Smooth muscle cell of the brain vasculature (primary cell): Measurements from ENCODE around the gene NOP14.
A peak's percentile ranks its signal among the peaks of the same experiment; 100 is the strongest.
"Not testable (repeated sequence)": the region's sequence is repeated elsewhere in the genome, so short reads cannot be mapped to it uniquely, and the experiment has no call there.

Experiments
- DNase-seq: peaks from one replicate; pipeline ENCODE4 v3.0.0-alpha.2; 2012; ENCODE audit warnings: low read depth, low spot score

Gene NOP14

DNA sequence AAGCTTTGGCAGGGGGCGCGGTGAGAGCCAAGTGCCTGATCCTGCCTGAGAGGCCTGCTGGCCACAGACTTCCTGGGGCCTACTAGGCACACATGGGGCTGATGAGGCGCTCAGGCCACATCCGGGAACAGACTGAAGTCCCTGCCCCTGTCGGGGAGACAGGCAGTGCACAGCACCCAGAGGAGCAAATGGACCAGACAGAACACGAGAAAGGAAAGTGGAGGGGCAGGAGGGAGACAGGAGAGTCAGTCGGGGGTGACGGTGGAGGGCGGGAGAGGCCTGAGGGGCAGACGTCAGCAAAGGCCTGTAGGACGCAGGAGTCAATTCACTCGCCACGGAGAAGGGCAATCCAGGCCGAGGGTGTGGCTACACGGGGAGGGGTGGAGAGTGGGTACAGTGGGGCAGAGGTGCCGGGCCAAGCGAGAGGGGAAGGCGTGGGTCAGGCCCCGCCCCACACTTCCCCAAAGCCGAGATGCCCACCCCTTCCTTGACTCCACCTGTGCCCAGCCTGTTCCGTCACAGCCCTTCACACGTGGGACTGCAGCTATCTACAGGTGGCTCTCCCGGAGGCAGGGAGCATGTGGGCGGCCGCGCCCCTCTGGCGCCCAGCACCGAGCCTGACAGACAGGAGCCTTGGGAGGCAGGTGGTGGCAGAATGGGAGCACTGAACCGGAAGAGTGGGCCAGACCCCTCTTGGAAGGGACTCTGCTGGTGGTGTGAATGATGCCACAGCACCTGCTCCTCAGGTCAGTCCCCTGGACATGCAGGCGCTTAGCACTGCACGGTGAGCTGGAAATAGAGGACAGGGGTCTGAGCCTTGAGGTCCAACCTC is 20.5 kb downstream of the NOP14 start:
- no peak for DNase-seq

DNA sequence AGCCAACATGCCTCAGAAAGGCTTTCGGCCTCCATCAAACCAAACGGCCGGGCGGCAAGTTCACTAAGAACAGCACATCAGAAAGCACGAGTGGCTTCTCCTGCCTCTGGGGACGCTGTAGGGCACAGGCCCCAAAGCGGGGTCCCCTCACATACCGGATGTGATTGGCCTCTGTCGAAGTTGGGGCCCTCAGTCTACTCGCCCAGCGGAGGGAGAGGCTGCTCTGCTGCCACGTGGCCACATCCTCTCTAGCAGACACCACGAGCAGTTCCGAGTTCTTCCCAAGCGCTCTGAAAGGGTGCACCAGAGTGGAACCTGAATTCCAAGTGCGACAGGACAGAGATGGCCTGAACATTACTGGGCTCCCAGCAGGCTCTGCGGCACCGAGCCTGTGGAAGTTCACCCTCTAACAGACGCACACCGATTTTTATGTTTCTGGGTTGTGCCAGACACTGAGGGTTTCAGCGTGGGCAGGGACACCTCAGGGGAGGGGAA is 21.1 kb downstream of the NOP14 start:
- DNase-seq: no peak

DNA sequence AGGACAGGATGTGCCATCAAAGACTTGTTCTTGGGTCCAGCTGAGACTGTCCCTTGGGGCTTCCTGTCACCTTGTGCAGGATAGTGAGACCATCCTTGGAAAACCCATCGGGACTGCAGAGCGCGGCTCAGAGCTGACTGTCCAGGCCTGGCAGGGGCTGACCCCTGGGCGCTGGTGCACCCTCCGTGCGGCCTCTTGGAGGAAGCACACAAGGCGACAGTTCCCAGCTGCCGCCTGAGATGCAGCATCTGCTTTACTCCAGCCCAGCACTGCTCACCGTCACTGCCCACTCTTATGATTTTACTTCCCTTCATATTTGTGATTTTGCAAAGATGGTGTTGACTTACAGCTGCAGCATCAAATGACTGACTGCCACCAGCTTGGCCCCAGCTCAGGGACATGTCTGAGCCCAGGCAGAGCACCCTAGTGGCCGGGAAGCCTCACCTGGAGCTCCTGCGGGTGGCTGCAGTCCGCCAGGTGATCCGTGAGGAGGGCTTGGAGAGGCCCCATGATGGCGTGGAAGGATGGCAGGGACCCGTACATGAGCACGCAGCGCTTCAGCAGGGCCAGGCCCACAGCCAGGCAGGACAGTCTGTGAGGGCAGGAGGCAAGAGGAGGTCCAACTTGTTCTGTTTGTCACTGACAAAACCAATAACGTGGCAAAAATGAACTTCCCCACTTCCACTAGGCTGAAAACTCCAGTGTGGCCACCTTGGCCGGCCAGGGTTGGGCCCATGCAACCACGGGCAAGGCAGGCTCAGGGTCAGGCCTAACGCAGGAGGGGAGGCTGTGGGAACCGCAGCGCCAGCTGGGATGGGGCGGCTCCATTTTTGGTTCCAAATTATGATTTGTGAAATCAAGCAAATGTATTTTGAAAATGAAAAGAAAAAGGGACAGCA is 21.8 kb downstream of the NOP14 start:
- DNase-seq: no peak

DNA sequence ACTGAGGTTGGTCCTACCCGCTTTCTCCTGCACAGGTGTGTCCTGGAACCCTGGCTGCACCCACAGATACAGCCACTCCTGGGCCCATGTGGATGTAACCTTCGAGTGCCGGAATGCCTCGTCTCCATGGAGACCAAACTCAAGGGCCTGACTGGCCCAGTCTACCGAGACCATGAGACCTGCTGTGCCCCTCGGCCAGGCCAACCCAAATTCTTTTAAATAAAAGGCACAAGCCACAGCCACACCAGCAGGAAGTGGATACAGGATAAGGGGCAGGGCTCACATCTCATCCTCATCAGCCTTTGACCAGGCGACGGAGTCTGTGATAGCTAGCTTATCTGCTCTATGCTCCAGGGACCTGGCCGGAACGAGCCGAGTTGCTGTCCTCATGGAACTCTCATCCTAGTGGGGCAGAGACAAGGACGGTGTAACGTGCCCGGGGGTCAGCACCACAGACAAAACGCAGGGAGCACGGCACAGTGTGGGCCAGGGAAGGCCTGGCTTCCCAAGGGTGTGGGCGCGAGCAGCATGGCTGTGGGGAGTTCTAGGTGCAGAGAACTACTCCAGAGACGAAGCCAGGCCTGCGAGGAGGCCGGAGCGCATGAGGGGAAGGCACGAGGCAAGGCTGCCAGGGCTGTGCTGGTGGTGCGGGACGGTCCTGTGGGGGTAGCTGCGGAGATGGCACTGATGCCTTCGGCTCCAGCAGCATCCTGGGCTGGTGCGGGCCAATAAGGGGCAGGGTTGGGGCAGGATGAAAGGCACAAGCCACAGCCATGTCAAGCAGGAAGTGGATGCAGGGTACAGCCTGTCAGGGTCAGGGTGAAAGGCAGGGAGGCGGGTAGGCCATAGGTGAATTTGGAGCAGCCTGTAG is 22.7 kb downstream of the NOP14 start:
- DNase-seq: no peak

DNA sequence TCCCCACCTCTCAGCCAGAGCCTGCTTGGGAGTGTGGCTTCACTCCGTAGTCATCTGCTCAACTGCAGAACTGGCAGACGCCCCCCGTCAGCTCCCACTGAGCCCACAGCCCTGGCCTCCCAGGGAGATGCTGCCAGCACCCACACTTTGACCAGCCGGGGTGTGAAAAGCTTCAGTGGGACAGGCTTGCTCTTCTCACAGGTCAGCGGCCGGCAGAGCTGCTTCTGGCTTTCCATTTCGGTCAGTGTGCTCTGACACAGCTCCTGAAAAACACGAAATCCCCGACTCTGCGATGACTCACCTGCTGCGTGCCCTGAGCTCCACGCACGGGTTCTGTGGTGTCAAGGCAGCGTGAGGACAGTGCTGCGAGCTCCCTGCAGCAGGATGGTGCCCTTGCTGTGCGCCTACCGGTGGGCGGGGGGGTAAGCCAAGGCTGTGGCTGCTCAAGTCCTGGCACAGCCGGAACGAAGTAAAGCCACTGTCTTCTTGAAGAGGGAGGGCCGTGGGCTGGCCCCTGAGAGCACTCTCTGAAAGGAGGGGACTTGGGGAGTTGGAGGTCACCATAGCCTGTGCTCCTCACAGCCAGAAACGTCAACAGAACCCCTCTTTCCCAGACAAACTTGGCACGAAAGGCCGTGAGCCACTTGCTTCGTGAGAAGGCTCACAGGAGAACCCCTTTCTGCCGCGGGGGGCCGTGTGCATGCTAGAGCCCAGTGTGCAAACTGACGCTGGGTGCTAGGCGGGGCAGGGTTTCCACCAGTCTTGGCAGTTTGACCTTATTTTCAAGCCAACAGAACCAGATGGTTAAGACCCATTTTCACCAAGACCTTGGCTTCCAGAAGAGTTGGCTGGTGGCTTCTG is 23.6 kb downstream of the NOP14 start:
- DNase-seq: no peak

DNA sequence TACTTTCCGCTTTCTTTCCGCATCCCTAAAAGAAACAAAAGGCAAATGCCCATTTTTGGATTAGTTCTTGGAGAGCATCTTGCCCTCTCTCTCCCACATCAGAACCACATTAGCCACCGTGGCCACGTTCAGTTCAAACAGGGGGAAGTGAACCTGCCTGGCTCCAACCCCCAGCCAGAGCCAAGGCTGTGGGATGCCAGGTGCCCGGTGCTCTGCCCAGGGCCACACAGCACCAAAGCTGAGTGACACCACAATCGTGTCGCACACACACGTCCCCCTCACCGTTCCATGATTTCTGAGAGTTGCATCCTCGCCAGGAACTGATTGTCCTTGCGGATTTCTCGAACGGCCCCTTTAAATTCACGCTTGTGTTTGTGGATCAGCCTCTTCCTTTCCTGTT is 24.3 kb downstream of the NOP14 start:
- no peak for DNase-seq

DNA sequence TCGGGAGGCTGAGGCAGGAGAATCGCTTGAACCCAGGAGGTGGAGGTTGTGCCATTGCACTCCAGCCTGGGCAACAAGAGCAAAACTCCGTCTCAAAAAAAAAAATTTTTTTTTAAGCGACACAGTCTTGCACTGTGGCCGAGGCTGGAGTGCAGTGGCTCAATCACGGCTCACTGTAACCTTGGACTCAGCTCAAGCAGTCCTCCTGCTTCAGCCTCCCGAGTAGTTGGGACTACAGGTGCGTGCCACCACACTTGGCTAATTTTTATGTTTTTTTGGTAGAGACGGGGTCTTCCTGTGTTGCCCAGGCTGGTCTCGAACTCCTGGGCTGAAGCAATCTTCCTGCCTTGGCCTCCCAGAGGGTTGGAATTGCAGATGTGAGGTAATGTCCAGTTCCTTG is 24.8 kb downstream of the NOP14 start:
- DNase-seq: not testable (repeated sequence)

DNA sequence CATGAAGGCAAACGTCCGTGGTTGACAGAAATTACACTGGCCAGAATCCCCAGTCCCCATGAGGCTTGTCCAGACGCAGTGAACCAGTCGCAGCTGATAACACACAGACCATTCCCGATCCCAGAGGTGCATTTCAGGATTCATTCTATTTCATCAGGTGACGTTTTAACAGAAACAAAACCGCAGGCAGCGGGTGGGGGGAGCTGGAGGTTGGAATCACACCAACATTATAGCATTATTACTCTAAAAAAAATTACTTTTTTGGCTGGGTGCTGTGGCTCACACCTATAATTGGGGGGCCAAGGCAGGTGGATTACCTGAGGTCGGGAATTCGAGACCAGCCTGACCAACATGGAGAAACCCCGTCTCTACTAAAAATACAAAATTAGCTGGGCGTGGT is 25.2 kb downstream of the NOP14 start:
- no peak for DNase-seq

DNA sequence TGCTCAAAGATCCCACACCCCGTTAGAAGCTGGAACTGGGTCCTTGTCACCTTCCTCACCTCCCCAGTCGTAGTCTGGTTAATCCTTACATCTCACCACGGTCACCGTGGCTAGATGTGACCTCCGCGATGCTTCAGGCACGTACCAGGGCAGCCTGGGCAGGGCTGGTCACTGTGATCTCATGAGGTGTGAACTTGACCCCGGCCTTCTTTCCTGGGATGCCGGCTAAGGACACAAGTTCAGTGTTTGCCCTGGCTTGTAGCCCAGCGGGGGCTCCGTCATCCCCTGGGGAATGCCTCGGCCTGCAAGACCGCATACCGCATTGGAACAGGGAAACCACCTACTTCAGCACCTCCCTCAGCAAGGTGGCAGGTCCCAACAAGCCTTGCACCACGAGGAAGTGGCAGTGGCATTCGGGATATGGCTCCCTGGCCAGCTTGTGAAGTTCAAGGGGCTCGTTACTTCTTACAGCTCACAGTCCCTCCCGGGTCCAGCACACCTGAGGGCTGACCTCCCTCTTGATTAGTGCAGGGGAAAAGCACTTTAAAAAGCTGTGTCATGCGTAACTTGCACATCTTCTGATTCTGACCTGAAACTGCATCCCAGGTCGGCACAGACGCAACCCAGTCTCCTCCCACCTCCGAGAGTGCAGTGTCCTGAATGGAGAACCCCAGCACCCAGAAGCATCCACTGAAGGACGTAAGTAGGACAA is 25.9 kb downstream of the NOP14 start:
- DNase-seq: no peak

DNA sequence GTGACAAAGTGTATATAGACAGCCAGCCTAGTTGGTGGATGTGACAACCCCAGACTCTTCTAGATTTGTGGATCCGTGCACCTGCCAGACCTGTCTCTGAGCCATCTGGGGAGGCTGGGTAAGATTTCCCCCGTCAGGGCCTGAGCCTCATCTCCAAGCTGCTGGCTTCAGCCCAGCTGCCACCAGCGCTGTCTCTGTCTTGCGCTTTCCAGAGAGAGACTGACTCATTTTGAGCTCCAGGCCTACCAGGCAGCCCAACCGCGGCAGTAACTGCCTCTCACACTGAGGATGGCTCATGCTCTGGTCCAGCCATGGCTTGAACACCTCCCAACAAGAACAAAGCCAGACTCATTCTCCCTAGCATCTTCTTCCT is 26.4 kb downstream of the NOP14 start:
- no peak for DNase-seq

DNA sequence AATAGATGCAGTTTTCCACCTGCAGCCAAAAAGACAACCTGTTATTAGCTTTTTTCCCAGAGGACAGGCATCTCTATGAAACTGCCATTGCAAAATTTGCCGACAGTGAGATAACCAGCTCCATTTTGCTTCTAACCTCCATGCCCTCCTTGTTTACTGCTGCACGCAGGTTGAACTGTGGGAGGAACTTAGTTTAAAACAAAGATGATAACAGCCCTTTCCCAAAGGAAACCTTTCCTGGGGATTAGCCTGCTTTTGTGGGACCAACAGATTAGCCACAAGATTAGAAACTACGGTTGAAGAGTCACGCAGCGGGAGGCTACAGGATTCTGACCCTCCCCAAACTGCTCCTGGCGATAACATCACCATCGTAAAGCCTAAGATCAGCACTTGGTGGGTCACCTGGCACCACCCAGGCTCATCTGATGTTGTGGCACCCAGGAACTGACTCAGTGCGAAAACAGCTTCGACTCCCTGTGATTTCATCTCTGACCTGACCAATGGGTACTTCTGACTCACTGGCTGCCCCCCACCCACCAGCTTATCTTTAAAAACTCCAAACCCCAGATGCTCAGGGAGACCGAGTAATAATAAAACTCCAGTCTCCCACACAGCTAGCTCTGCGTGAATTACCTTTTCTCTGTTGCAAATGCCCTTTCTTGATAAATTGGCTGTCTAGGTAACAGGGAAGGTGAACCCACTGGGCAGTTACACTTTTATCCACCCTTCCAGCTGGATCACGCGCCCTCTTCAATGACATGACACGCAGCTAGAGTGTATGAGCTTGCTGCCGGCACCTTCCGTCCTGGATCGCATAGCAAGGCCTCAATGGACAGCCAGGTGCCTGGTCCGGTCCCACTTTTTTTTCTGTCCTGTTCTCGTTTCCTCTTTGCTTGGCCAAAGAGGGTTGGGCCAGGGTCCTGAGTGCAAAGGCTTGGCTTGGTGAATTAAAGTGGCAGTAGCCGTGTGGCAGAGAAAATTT is 27.2 kb downstream of the NOP14 start:
- no peak for DNase-seq

DNA sequence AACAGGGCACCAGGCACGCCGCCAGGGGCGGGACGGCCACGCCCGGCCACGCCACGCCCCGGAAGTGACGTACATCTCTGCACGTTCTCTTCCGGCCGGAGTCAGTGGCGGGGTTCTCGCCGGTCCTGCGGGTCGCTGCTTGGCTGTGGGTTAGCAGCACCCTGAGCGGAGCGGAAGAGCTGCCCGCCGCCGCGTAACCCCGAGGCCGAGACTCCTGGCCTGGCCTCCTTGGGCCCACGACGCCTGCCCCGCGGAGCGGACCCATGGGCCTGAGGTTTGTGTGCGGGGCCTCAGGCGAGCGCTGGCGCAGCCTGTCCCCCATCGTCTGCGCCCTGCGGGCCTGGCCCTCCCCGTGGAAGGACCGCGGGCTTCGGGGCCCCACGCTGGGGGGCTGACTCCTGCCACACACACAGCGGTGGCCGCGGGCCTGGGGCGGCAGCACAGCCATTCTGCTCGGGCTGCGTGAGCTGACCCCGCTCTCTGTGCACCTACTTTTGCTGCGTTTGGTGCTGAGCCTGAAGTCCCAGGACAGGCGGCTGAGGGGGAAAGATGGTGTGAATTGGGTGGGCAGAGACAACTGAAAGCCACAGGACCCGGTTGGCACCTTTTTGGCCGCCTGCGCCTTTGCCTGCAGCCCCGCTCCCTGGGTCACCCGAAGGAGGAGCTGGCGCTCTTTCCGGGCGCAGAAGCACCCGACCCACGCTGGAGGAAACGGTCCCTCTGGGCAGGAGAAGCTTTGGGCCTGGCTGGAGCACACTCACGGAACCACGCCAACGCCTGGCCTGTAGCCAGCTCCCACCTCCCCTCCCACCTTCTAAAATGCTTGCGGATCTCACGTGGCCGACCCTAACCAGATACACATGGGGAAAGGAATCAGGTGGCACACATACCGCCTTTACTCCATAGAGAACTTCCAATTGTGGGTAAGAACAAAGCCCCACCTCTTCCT is 28.1 kb downstream of the NOP14 start:
- DNase-seq: peak; percentile 65

DNA sequence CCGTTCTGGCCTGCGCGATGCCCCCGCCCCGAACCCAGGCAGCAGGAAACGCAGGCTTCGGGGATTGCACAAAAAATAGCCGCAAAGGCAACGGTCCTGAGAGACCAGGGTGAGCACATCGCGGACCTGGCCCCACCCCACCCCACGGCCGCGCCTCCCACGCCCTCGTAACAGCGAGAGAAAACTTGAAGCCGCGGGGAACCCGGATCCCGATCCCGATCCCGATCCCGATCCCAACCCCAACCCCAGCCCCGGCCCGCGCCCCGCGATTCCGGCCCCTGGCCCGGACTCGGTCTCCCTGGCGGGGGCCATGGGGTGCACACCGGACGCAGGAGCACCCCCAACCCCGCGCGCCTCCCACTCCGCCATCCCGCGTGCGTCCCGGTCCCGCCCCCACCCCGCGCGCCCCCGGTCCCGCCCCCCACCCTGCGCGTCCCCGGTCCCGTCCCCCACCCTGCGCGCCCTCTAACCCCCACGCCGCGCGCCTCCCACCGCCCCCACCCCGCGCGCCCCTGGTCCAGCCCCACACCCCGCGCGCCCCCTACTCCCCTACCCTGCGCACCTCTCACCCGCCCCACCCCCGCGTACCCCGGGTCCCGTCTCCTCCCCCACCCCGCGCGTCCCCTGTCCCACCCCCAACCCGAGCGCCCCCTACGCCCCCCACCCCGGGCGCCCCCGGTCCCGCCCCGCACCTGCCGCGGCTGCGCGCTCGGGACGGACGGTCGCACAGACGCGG is 29.0 kb downstream of the NOP14 start:
- DNase-seq: no peak

DNA sequence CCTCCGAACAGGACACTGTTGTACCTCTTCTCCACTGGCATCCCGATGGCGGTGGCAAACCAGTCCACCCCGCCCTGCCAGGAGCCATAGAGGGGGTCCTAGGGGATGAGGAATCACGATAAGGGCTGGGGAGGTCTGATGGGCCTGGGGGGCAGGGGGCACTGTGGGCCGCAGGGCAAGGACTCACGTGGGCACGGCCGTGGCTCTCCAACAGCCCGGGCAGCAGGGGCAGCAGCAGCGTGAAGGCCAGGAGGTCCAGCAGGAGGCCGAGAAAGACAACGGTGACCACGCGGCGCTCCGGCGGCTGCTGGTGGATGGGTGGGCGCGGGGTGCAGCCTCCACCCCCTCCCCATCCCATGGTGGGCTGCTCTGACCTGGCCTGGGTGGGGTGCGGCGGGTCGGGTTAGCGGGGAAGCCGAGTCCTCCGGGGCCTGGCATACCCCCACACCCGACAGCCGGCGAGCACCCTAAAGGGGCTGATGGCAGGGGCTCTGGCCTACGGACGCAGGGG is 29.6 kb downstream of the NOP14 start:
- DNase-seq: no peak

DNA sequence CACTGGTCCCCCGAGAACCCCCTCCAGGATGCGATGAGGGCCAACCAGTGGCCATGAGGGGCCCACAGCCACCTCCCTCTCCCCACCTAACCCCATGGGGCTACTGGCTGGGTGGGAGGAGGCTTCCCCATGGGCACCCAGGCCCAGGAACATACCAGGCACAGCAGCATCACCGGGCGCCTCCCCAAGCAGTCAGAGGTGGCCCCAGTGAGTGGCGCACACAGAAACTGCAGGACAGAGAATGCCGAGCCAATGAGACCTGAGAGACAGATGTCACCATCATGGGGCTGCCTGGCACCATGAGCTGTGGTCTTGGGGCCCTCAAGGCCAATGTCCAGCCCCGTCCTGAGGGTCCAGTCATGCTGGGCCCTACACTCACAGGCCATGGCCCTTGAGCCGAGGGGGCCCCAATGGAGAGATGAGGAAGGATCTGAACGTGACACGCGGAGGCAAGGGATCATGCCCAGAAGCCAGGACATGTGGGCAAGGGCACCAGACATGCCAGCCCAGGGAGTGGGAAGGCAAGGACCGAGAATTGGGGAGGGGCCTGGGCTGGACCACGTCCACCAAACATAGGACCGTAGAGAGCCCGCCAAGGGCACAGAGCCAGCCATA is 30.1 kb downstream of the NOP14 start:
- no peak for DNase-seq

DNA sequence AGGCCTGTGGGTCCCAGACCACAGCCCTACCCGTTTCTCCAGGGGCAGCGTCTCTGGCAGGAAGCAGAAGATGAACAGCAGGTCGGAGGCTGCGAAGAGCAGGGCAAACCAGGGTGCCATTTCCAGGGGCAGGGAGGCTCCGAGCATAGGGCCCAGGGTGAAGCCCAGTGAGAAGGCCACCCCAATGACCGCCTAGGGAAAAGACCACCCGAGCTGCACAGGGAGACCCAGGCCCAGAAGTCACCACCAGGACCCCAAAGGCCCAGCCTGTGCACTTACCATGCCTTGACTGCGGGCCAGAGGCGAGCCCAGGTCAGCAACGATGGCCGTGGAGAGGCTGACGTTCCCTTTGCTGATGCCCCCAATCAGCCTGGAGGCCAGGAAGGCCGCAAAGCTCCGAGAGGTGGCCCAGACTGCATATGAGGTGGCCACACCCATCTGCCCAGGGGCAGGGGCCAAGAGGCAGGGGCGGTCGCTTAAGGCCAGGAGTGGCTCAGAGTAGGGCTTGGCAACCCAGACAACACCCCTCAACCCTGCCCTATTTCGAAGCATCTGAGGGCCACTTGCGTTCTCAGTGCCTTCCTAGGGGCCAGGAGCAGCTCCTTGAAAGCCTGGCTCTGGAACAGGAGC is 30.8 kb downstream of the NOP14 start:
- no peak for DNase-seq
